GM12801 (cell line): ENCODE measurements around the gene CRAMP1.

Experiments used
- TF ChIP-seq, protein P1 (sequence below): IDR thresholded peaks from one replicate; pipeline ENCODE4 v1.5.1; 2011; ENCODE audit warnings: control low read depth; ENCODE audit not compliant: insufficient read length; ENCODE audit errors: extremely low read depth

CRAMP1 gene

DNA sequence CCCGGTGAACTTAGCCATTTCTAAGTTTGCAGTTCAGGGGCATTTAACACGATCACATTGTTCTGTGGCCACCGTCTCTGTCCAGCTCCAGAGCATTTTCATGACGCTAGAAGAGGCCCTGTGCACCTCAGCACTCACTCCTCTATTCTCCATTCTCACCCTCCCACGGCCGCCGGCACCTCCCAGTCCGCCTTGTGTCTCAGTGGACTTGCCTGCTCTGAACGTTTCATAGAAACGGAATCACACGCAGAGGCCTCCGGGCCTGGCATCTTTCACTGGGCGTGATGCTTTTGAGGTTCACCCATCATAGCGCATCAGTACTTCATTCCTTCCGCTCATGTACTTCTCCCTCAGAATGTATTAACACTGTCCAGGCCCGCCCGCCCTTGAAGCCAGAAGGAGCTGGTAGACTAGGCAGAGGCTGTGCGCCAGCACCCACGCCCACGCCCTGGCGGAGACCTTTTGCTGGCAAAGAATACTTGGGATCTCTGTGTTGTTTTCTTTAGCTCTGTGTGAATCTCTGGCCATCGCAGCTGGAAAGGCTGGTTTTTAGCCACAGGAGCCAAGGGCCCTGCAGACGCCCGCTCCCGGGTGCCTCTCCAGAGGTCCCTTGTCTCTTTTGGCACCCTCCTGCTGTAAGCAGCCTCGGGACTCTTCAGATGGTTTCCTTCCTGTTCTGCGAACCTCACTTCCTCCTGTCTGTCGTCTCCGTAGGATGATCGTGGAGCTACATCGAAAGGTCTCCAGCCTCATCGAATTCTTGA lies 42.5 kb downstream of the CRAMP1 start:
- TF ChIP-seq, protein P1, sequence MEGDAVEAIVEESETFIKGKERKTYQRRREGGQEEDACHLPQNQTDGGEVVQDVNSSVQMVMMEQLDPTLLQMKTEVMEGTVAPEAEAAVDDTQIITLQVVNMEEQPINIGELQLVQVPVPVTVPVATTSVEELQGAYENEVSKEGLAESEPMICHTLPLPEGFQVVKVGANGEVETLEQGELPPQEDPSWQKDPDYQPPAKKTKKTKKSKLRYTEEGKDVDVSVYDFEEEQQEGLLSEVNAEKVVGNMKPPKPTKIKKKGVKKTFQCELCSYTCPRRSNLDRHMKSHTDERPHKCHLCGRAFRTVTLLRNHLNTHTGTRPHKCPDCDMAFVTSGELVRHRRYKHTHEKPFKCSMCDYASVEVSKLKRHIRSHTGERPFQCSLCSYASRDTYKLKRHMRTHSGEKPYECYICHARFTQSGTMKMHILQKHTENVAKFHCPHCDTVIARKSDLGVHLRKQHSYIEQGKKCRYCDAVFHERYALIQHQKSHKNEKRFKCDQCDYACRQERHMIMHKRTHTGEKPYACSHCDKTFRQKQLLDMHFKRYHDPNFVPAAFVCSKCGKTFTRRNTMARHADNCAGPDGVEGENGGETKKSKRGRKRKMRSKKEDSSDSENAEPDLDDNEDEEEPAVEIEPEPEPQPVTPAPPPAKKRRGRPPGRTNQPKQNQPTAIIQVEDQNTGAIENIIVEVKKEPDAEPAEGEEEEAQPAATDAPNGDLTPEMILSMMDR: no peak

DNA sequence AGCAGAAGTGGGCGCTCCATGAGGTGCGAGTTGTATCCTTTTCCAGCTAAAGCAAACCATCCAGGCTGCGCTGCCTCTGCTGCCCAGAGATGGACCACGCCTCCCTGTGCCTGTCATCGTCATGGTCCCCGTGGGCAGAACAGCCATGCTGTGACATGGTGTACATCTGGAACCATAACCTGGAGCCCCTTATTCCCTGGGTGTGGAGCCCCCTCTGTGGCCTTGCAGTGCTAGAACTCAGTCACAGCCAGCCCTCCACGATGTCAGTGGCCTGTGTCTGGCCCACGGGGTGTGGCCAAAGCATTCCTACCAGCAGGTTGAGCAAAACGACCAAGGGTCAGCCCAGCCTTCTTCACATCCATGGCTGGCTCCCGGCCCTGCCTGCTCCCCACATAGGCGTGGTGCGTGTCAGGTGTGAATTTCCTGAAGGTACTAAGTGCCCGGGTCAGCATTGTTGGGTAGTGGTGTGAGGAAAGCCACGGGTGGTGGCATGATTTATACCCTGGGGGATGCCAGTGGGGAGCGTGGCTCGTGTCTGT lies 43.2 kb downstream of the CRAMP1 start:
- TF ChIP-seq, protein P1: no peak

DNA sequence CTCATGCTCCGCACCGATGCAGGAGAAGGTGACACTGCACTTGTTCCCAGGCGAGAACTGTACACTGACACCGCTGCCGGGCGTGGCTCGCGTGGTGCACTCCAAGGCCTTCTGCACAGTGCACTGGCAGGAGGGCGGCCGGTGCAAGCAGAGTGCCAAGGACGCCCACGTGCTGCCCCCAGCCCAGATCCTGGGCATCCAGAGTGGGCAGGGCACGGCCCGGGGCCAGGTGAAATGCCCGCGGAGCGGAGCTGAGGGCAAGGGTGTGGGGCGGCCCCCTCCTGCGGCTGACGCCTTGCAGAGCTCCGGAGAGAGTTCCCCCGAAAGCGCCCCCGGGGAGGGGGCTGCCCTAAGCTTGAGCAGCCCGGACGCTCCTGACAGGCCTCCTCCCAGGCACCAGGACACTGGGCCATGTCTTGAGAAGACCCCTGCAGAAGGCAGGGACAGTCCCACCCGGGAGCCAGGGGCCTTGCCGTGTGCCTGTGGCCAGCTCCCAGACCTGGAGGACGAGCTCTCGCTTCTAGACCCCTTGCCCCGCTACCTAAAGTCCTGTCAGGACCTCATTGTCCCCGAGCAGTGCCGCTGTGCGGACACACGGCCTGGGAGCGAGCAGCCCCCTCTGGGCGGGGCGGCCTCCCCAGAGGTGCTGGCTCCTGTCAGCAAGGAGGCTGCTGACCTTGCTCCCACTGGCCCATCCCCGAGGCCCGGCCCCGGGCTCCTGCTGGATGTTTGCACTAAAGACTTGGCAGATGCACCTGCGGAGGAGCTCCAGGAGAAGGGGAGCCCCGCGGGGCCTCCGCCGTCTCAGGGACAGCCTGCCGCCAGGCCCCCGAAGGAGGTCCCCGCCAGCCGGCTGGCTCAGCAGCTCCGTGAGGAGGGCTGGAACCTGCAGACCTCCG lies 44.0 kb downstream of the CRAMP1 start:
- TF ChIP-seq, protein P1: no peak

DNA sequence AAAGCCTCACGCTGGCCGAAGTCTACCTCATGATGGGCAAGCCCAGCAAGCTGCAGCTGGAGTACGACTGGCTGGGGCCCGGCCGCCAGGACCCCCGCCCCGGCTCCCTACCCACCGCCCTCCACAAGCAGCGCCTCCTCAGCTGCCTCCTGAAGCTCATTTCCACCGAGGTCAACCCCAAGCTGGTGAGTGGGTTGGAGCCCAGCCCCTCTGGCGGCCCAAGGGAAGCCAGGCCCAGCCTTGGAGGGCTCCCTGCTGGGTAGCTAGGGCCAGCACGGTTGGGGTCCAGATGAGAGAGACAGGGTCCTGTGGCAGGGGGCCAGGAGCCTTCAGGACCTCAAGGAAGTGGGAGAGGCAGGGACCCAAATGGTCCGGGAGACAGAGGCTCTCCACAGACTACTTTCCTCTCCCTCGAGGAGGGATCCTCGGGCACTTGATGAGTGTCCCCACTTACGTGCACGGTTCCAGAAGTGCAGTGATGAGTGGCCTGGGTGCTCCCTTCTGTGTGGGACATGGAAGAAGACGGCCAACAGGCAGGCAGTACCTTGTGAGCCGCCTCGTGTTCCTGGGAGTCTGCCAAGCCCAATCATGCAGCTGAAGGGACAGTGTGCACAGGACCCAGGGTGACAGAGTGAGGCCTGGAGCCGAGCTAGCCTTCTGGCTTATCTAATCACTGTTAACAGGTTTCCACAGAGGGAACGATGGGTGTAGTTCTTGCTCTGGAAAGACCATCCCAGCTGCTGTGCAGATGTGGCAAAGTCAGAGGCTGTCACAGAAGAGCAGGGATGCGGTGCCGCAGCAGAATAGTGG lies 44.9 kb downstream of the CRAMP1 start:
- TF ChIP-seq, protein P1: no peak

DNA sequence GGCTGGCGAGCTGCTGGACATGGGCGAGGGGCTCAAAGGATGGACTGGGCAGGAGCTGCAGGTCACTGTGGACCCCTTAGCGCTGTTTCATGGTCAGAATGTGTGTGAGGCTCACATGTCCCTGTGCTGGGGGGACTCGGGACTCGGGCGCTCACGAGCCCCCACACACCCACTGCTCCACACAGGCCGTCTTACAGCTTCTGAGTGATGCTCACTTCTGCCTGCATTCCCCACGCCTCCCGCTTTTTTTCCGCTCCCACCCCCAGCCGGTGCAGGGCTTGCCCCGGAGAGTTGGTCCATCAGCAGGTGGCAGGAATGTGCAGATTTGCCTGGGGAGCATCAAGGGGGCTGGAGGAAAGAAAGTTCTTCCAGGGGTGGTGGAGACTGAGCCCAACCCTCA lies 45.7 kb downstream of the CRAMP1 start:
- TF ChIP-seq, protein P1: no peak

DNA sequence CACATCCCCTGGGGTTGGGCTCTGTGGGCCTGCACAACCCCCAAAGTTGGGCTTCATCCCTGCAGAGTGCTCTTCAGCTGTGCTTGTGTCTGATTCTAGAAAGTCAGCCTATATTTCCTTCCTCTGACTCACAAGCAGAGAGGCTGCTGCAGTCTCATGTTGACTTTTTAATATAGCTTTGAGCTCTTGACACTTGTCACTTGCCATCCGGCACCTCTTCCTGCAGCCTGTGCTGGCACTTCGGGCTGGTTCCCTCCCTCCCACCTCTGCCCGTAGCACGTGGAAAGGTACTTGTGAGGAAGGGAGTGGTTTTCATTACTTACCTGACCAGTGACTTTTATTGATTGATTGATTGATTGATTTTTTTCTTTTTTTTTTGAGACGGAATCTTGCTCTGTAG lies 46.9 kb downstream of the CRAMP1 start:
- TF ChIP-seq, protein P1: no peak
